T-helper 2 cell treated with Interferon-gamma antibody and Interleukin-4, amounts not matched to agents 5 μg/mL and 100 μg/mL, for 36 hours (primary cell): Measurements from ENCODE around the gene COL4A1.

ENCODE experiments used
- DNase-seq: peaks from one replicate; pipeline ENCODE4 v3.0.0; 2021; ENCODE audit warnings: low spot score
- H3K27ac Mint-ChIP-seq: one replicate; pipeline ENCODE4 v1.8.0; 2021; ENCODE audit warnings: mild to moderate bottlenecking, mixed read lengths
- H3K27me3 Mint-ChIP-seq: one replicate; pipeline ENCODE4 v1.8.0; 2021; ENCODE audit warnings: low read depth, mixed read lengths
- H3K36me3 Mint-ChIP-seq: one replicate; pipeline ENCODE4 v1.8.0; 2021; ENCODE audit warnings: low read depth, mixed read lengths
- H3K4me1 Mint-ChIP-seq: one replicate; pipeline ENCODE4 v1.8.0; 2021; ENCODE audit warnings: low read depth, mixed read lengths
- H3K4me3 Mint-ChIP-seq: one replicate; pipeline ENCODE4 v1.8.0; 2022; ENCODE audit warnings: mild to moderate bottlenecking, moderate library complexity, mixed read lengths
- H3K9me3 Mint-ChIP-seq: one replicate; pipeline ENCODE4 v1.8.0; 2021; ENCODE audit warnings: mixed read lengths

Gene COL4A1

DNA sequence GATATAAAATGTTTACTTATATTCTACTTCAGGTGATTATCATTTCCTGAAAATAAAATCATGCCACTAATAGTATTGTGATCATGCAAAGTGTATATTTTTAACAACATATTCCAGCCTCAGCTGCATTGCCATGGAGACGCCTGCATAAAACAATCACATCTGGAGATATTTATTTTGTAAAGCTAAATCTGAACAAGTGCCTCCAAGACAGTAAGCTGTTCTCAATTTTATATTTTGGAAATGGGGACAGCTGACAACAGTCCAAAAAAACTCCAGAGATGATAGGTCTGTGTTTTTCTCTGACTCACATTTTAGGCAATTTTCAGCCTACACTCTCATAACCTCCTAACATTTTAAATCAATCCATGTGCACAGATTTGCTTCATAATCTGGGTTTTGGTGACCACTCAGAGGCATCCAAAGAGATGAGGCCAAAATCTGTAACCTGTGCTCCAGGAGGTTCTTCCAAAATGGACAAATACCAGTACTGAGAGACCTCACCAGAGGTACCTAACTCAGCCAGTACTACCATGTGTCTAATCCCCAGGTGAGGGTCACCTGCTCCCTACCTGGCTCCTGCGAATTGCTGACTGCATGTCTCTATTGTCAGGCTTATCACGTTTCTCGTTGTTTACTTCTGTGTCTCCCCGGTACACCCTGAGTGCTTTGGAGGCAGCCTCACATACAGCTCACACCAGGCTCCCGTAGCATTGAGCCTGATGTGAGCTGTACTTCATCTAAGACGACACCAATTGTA is 62.7 kb downstream of the COL4A1 start:
- H3K4me1 Mint-ChIP-seq: peaks cover 2% of the 10 kb centered on the region
- no peaks in the 10 kb centered on the region for H3K9me3 Mint-ChIP-seq
- no peaks in the 10 kb centered on the region for H3K36me3 Mint-ChIP-seq
- no peak for DNase-seq
- no peaks in the 10 kb centered on the region for H3K27me3 Mint-ChIP-seq
- H3K4me3 Mint-ChIP-seq: no peak overlapping the region
- no peak overlapping the region for H3K27ac Mint-ChIP-seq

DNA sequence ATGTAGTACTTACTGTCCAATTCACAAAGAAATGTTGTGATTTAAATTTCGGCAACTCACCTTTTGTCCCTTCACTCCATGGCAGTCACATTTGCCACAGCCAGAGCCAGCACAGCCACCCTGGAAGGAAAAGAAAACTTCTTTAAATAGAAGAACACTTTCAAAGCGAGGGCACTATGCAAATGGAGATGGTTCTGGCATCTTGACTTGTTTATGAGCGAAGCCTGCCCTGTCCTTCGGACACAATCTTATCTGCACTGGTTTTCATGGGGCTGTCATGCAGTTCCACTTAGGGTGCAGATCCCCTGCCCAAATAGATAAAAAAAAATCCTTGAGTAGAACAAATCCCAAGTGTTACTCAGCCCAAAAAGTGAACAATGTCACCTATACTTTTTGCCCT is 64.3 kb downstream of the COL4A1 start:
- DNase-seq: no peak

GRCh38 chr13:110240943-110241342 is 66.0 kb downstream of the COL4A1 start:
- no peak for DNase-seq
- Mint-ChIP-seq H3K27me3 (peaks cover 13% of the 10 kb centered on the region), H3K36me3 (no peaks in the 10 kb centered on the region), H3K27ac (no peak overlapping the region), H3K4me3 (no peak overlapping the region), H3K9me3 (no peaks in the 10 kb centered on the region), H3K4me1 (no peaks in the 10 kb centered on the region)

More for the DNA sequence above, 64.3 kb downstream of the COL4A1 start:
- H3K4me3 Mint-ChIP-seq: no peak overlapping the region
- no peaks in the 10 kb centered on the region for H3K9me3 Mint-ChIP-seq
- peaks cover 9% of the 10 kb centered on the region for H3K27me3 Mint-ChIP-seq
- peaks cover 2% of the 10 kb centered on the region for H3K4me1 Mint-ChIP-seq
- H3K36me3 Mint-ChIP-seq: no peaks in the 10 kb centered on the region
- no peak overlapping the region for H3K27ac Mint-ChIP-seq

- Mint-ChIP-seq H3K36me3 (no peaks in the 10 kb centered on the region), H3K9me3 (no peaks in the 10 kb centered on the region), H3K27ac (no peak overlapping the region), H3K27me3 (peaks cover 13% of the 10 kb centered on the region), H3K4me3 (no peak overlapping the region), H3K4me1 (no peaks in the 10 kb centered on the region)
- DNase-seq: no peak
Measured at GRCh38 chr13:110240352-110240751, 66.6 kb downstream of the COL4A1 start.

DNA sequence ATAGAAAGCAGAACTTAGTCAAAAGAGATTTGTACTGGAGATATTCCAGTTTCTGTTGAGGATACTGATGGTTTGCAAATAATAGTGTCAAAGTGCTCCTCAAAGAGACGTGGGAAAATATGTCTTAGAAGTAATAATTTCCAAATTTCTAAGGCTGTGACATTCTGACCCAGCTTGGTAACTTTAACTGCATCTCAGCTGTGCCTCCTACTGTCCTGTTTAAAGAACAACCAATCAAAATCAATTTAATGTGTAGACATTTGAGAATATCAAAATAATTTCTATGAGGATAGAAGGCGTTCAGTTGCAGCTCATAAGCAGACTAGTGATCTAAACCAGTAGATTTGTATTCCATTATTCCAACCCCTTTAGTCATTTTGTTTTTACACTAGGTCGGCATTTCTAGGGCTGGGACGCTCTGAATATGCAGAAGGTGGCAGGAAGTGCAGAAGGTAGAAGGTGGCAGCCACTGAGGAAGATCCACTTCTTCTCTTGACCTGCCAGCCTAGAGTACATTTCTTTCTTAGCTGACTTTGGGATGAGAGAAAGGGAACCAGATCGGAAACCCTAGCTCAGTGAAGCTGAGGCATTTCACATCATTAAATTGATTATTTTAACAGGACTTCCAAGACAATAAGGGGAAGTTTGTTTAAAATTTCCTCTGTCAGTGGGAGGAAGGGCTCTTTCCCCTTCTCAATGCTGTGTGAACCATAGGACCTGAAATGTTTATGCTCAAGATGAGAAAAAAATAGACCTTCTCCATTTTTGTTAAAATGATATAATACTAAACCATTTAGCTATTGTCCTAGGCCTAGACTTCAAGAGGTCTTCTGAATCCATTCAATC is 67.5 kb downstream of the COL4A1 start:
- no peak for DNase-seq
- Mint-ChIP-seq H3K4me1 (no peaks in the 10 kb centered on the region), H3K36me3 (no peaks in the 10 kb centered on the region), H3K9me3 (no peaks in the 10 kb centered on the region), H3K27me3 (peaks cover 13% of the 10 kb centered on the region), H3K27ac (no peak overlapping the region), H3K4me3 (no peak overlapping the region)

- H3K4me1 Mint-ChIP-seq: no peaks in the 10 kb centered on the region
- H3K27ac Mint-ChIP-seq: no peak overlapping the region
- H3K4me3 Mint-ChIP-seq: no peak overlapping the region
- no peaks in the 10 kb centered on the region for H3K36me3 Mint-ChIP-seq
- H3K9me3 Mint-ChIP-seq: no peaks in the 10 kb centered on the region
- peaks cover 13% of the 10 kb centered on the region for H3K27me3 Mint-ChIP-seq
- DNase-seq: no peak
Measured at GRCh38 chr13:110238818-110239195, 68.2 kb downstream of the COL4A1 start.

DNA sequence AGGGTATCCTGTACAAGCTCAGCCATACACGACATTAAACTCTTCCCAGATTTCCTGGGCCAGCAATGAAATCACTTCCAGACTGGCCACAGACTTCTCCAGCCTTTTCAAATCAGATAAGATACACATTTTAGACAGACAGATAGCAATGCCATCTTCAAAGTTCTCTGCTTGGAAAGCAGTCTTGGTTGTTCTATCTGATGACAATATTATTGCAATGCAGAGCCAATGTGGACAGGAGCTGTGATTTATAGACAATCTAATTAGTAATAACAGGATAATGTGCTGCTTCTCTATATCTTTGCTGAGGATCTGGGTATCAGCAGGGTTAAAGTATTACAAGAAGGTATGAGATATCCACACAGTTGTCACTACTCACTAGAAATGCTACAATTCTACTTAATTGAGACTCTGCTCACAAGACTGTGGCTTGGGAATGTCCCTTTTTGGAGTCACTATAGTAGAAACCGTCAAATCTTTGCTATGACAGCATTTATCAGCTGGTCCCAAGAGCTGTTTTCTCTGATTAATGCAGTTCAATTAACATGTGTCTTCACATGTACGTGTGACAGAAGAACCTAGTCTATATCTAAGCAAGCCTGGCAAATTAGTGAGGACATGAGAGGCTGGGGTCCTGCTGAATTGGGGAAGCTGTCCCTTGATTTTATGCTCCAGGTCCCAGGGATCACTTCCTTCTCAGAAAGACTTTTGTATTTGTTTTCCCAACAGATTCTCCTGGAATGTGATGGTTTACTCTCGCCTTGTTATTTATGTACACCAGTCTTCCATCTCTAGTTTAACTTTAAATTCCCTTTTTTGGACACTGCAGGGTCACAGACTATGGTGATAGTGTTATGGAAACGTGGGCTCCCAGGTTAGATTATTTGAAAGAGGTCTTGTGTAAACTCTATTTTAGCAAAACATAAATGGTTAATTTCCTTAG is 68.8 kb downstream of the COL4A1 start:
- Mint-ChIP-seq H3K9me3 (no peaks in the 10 kb centered on the region), H3K4me1 (no peaks in the 10 kb centered on the region), H3K36me3 (no peaks in the 10 kb centered on the region), H3K27me3 (peaks cover 13% of the 10 kb centered on the region), H3K27ac (no peak overlapping the region), H3K4me3 (no peak overlapping the region)
- DNase-seq: no peak

GRCh38 chr13:110236831-110237261 is 70.1 kb downstream of the COL4A1 start:
- no peak for DNase-seq
- no peaks in the 10 kb centered on the region for H3K4me1 Mint-ChIP-seq
- H3K4me3 Mint-ChIP-seq: no peak overlapping the region
- no peaks in the 10 kb centered on the region for H3K36me3 Mint-ChIP-seq
- peaks cover 13% of the 10 kb centered on the region for H3K27me3 Mint-ChIP-seq
- no peak overlapping the region for H3K27ac Mint-ChIP-seq
- H3K9me3 Mint-ChIP-seq: no peaks in the 10 kb centered on the region

GRCh38 chr13:110236431-110236830 is 70.5 kb downstream of the COL4A1 start:
- H3K27ac Mint-ChIP-seq: no peak overlapping the region
- H3K27me3 Mint-ChIP-seq: peaks cover 13% of the 10 kb centered on the region
- no peaks in the 10 kb centered on the region for H3K4me1 Mint-ChIP-seq
- DNase-seq: no peak
- no peaks in the 10 kb centered on the region for H3K36me3 Mint-ChIP-seq
- no peak overlapping the region for H3K4me3 Mint-ChIP-seq
- no peaks in the 10 kb centered on the region for H3K9me3 Mint-ChIP-seq

DNA sequence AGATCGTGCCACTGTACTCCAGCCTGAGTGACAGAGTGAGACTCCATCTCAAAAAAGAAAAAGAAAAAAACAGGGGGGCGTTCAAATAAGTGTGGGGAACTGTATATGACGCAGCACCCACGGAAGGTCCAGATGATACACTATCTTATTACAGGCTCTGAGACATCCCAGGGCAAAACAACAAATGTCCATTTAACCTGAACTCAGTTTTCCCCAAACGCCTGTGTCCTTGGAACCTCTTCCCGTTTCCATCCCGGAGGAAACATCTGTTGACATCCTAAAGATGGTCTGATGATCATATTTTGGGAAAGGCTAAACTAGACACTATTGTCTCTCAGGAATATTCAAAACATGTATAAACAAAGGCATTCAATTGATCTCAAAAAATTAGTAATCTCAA is 72.4 kb downstream of the COL4A1 start:
- Mint-ChIP-seq H3K27ac (no peak overlapping the region), H3K4me3 (no peak overlapping the region), H3K9me3 (no peaks in the 10 kb centered on the region), H3K27me3 (peaks cover 13% of the 10 kb centered on the region), H3K36me3 (no peaks in the 10 kb centered on the region), H3K4me1 (no peaks in the 10 kb centered on the region)
- no peak for DNase-seq

DNA sequence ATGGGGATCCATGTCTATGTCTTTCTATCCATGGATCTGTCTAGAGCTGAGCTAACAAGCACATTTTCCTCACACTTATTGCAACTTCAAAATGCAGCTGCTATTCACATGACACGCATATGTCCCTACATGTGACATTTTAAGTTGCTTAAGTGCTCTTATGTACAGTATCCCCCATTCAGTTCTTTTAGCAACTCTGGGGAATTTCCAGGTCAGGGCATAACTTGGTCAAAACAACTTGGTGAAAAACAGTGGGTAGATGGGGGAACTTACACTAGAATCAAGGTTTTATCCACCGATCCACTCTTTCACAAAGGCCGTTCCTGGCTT is 73.0 kb downstream of the COL4A1 start:
- DNase-seq: no peak
- H3K9me3 Mint-ChIP-seq: no peaks in the 10 kb centered on the region
- H3K27ac Mint-ChIP-seq: no peak overlapping the region
- no peaks in the 10 kb centered on the region for H3K36me3 Mint-ChIP-seq
- no peak overlapping the region for H3K4me3 Mint-ChIP-seq
- H3K27me3 Mint-ChIP-seq: peaks cover 13% of the 10 kb centered on the region
- no peaks in the 10 kb centered on the region for H3K4me1 Mint-ChIP-seq

GRCh38 chr13:110233181-110233950 is 73.6 kb downstream of the COL4A1 start:
- no peak overlapping the region for H3K4me3 Mint-ChIP-seq
- H3K36me3 Mint-ChIP-seq: no peaks in the 10 kb centered on the region
- H3K27ac Mint-ChIP-seq: no peak overlapping the region
- DNase-seq: no peak
- no peaks in the 10 kb centered on the region for H3K9me3 Mint-ChIP-seq
- no peaks in the 10 kb centered on the region for H3K4me1 Mint-ChIP-seq
- peaks cover 9% of the 10 kb centered on the region for H3K27me3 Mint-ChIP-seq

GRCh38 chr13:110232756-110233155 is 74.2 kb downstream of the COL4A1 start:
- Mint-ChIP-seq H3K27ac (no peak overlapping the region), H3K9me3 (no peaks in the 10 kb centered on the region), H3K4me3 (no peak overlapping the region), H3K4me1 (no peaks in the 10 kb centered on the region), H3K27me3 (peaks cover 5% of the 10 kb centered on the region), H3K36me3 (no peaks in the 10 kb centered on the region)
- no peak for DNase-seq
